MM.1S (cell line): Measurements from ENCODE around the gene FMR1NB.

Experiments
- DNase-seq: peaks from one replicate; pipeline ENCODE4 v3.0.0-alpha.2; 2015
- H2AFZ ChIP-seq: fragments of 300-600 bp; sonication (generic); 2 replicates; pipeline ENCODE4 v1.6.0; 2016; ENCODE audit warnings: antibody characterized with exemption, low read length
- H3F3A ChIP-seq: fragments of 300-600 bp; sonication (generic); 2 replicates; pipeline ENCODE4 v1.6.1; 2016; ENCODE audit warnings: mild to moderate bottlenecking, antibody characterized with exemption, low read length, moderate library complexity, mixed read lengths; ENCODE audit not compliant: insufficient read depth
- H3K27ac ChIP-seq: fragments of 300-600 bp; sonication (generic); 2 replicates; pipeline ENCODE4 v1.5.1; 2016; ENCODE audit warnings: mild to moderate bottlenecking, low read length
- H3K27me3 ChIP-seq: fragments of 300-600 bp; sonication (generic); replicated peaks from 2 replicates; pipeline ENCODE4 v1.6.0; 2016; ENCODE audit warnings: low read length; ENCODE audit not compliant: insufficient read depth
- H3K36me3 ChIP-seq: fragments of 300-600 bp; sonication (generic); replicated peaks from 2 replicates; pipeline ENCODE4 v1.6.1; 2016; ENCODE audit warnings: mild to moderate bottlenecking, low read length, mixed read lengths; ENCODE audit not compliant: insufficient read depth
- H3K4me1 ChIP-seq: fragments of 300-600 bp; sonication (generic); 2 replicates; pipeline ENCODE4 v1.6.1; 2016; ENCODE audit warnings: low read length, mixed read lengths
- H3K4me2 ChIP-seq: fragments of 300-600 bp; sonication (generic); 2 replicates; pipeline ENCODE4 v1.6.0; 2016; ENCODE audit warnings: low read depth, low read length
- H3K4me3 ChIP-seq: fragments of 300-600 bp; sonication (generic); 2 replicates; pipeline ENCODE4 v1.5.1; 2016; ENCODE audit warnings: low read length, mixed read lengths
- H3K79me2 ChIP-seq: fragments of 300-600 bp; sonication (generic); 2 replicates; pipeline ENCODE4 v1.6.1; 2016; ENCODE audit warnings: mixed run types, low read length, mixed read lengths
- H3K9ac ChIP-seq: fragments of 300-600 bp; sonication (generic); 2 replicates; pipeline ENCODE4 v1.6.1; 2016; ENCODE audit warnings: low read length, mixed read lengths
- H3K9me2 ChIP-seq: fragments of 300-600 bp; sonication (generic); replicated peaks from 2 replicates; pipeline ENCODE4 v1.6.1; 2016; ENCODE audit warnings: mild to moderate bottlenecking, low read length, mixed read lengths; ENCODE audit not compliant: insufficient read depth
- H3K9me3 ChIP-seq: fragments of 300-600 bp; sonication (generic); replicated peaks from 2 replicates; pipeline ENCODE4 v1.6.1; 2016; ENCODE audit warnings: mild to moderate bottlenecking, low read length, mixed read lengths; ENCODE audit not compliant: insufficient read depth
- H4K20me1 ChIP-seq: fragments of 300-600 bp; sonication (generic); 2 replicates; pipeline ENCODE4 v1.6.1; 2016; ENCODE audit warnings: mild to moderate bottlenecking, low read length, moderate library complexity, mixed read lengths; ENCODE audit not compliant: insufficient read depth
- EZH2 ChIP-seq: fragments of 300-600 bp; sonication (generic); optimal IDR thresholded peaks from 2 replicates; pipeline ENCODE3; 2017; ENCODE audit warnings: low read depth, mild to moderate bottlenecking, antibody characterized with exemption, low read length, mixed read lengths
- EZH2phosphoT487 ChIP-seq: fragments of 300-600 bp; sonication (generic); IDR thresholded peaks from 2 replicates; pipeline ENCODE4 v1.6.1; 2018; ENCODE audit warnings: antibody characterized with exemption, low read length
- TF ChIP-seq, protein P1 (sequence below): fragments of 300-600 bp; sonication (generic); IDR thresholded peaks from 2 replicates; pipeline ENCODE4 v1.5.1; 2016; ENCODE audit warnings: antibody characterized with exemption, low read length, mixed read lengths

The FMR1NB gene

GRCh38 chrX:147960722-147961121 is 20.4 kb upstream of the FMR1NB start:
- no peak overlapping the region for H3K4me2 ChIP-seq
- no peaks in the 10 kb centered on the region for H4K20me1 ChIP-seq
- H3K27me3 ChIP-seq: no peaks in the 10 kb centered on the region
- no peak overlapping the region for H3K27ac ChIP-seq
- no peaks in the 10 kb centered on the region for H3K9me3 ChIP-seq
- no peaks in the 10 kb centered on the region for H3K36me3 ChIP-seq
- no peak overlapping the region for H3K4me3 ChIP-seq
- TF ChIP-seq EZH2phosphoT487 (no peak), EZH2 (no peak)
- TF ChIP-seq, protein P1, sequence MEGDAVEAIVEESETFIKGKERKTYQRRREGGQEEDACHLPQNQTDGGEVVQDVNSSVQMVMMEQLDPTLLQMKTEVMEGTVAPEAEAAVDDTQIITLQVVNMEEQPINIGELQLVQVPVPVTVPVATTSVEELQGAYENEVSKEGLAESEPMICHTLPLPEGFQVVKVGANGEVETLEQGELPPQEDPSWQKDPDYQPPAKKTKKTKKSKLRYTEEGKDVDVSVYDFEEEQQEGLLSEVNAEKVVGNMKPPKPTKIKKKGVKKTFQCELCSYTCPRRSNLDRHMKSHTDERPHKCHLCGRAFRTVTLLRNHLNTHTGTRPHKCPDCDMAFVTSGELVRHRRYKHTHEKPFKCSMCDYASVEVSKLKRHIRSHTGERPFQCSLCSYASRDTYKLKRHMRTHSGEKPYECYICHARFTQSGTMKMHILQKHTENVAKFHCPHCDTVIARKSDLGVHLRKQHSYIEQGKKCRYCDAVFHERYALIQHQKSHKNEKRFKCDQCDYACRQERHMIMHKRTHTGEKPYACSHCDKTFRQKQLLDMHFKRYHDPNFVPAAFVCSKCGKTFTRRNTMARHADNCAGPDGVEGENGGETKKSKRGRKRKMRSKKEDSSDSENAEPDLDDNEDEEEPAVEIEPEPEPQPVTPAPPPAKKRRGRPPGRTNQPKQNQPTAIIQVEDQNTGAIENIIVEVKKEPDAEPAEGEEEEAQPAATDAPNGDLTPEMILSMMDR: no peak
- no peaks in the 10 kb centered on the region for H3K79me2 ChIP-seq
- H3K9ac ChIP-seq: no peak overlapping the region
- no peaks in the 10 kb centered on the region for H3F3A ChIP-seq
- no peak for DNase-seq
- H2AFZ ChIP-seq: no peak overlapping the region
- no peaks in the 10 kb centered on the region for H3K9me2 ChIP-seq
- no peaks in the 10 kb centered on the region for H3K4me1 ChIP-seq

DNA sequence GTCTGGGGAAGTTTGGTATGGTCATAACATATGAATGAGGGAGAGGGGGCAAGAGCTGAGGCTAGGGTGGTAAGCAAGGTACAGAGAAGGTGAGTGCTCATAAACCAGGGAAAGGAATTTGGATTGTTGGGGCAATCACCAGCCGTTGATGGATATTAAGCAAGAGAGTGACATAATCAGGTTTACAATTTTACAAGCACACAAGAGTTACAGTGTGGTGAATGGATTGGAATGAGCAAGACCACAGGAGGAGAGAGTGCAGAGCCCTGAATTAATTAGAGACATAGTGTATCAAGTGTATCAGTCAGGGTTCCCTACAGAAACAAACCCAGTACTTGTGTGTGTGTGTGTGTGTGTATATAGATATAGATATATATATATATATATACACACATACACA is 18.7 kb upstream of the FMR1NB start:
- Histone ChIP-seq H3K4me2 (no peak overlapping the region), H3K27me3 (no peaks in the 10 kb centered on the region), H4K20me1 (no peaks in the 10 kb centered on the region), H3K36me3 (no peaks in the 10 kb centered on the region), H3F3A (no peaks in the 10 kb centered on the region), H3K9ac (no peak overlapping the region), H3K4me3 (no peak overlapping the region), H2AFZ (no peak overlapping the region), H3K9me2 (no peaks in the 10 kb centered on the region), H3K27ac (no peak overlapping the region), H3K4me1 (no peaks in the 10 kb centered on the region), H3K79me2 (no peaks in the 10 kb centered on the region), H3K9me3 (no peaks in the 10 kb centered on the region)
- TF ChIP-seq, protein P1: no peak
- TF ChIP-seq EZH2phosphoT487: no peak
- no peak for TF ChIP-seq EZH2
- no peak for DNase-seq

- H3K9me2 ChIP-seq: no peaks in the 10 kb centered on the region
- H3K9ac ChIP-seq: no peak overlapping the region
- no peaks in the 10 kb centered on the region for H3K4me1 ChIP-seq
- H3K4me3 ChIP-seq: no peak overlapping the region
- TF ChIP-seq, protein P1: no peak
- TF ChIP-seq EZH2: no peak
- TF ChIP-seq EZH2phosphoT487: no peak
- H3F3A ChIP-seq: no peaks in the 10 kb centered on the region
- H3K27ac ChIP-seq: no peak overlapping the region
- DNase-seq: no peak
- H3K4me2 ChIP-seq: no peak overlapping the region
- H4K20me1 ChIP-seq: no peaks in the 10 kb centered on the region
- H3K36me3 ChIP-seq: no peaks in the 10 kb centered on the region
- no peaks in the 10 kb centered on the region for H3K27me3 ChIP-seq
- no peaks in the 10 kb centered on the region for H3K9me3 ChIP-seq
- H2AFZ ChIP-seq: no peak overlapping the region
- no peaks in the 10 kb centered on the region for H3K79me2 ChIP-seq
Measured at GRCh38 chrX:147978931-147979330, 2.2 kb upstream of the FMR1NB start.
